ENCODE measurements around the gene GMDS.

The GMDS gene

DNA sequence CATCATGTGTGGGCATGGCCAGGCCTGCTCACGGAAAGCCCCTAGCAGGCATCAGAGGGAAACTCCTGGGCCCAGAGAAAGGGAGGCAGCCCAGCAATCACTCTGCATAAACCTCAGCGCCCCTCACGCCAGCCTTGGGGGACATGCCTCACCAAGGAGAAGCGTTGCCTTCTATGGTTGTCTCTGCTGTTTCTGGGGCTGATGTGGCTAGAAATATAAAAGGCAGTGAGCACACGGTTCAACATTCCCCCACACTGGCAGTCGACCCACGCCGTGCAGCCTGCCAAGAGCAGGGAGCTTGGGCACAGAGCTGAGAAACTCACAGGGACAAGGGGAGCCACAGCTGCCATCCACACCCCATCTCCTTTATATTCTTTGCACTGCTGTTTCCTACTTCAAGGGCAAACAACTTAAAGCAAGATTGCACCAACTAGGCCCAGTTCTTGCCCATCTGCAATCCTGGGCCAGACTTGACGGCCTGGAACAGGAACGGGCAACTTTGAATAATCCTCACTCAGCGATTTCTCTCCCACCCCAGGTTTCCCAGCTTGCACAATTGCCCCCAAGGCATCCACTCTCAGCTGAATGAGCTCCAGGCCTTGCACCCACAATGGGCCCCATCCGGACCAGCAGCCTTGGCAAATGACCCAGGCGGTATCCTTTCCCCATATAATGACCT lies 671.2 kb downstream of the GMDS start:
- ATAC-seq: no peak

More for the DNA sequence above, 671.2 kb downstream of the GMDS start:
- TF ChIP-seq BACH2 (CRISPR knock-in tag; IDR thresholded peaks at IDR 0.05; ENCODE audit: borderline replicate concordance) (no peak), PPARA (CRISPR knock-in tag; IDR thresholded peaks at IDR 0.05; ENCODE audit: borderline replicate concordance) (no peak), OSR1 (CRISPR knock-in tag; IDR thresholded peaks at IDR 0.05) (no peak), ZNF70 (CRISPR knock-in tag; IDR thresholded peaks at IDR 0.05) (no peak), CSDC2 (CRISPR knock-in tag; IDR thresholded peaks at IDR 0.05) (no peak), ARNTL (CRISPR knock-in tag; IDR thresholded peaks at IDR 0.05; ENCODE audit: borderline replicate concordance, low read depth) (no peak)
- TF ChIP-seq, protein P1, sequence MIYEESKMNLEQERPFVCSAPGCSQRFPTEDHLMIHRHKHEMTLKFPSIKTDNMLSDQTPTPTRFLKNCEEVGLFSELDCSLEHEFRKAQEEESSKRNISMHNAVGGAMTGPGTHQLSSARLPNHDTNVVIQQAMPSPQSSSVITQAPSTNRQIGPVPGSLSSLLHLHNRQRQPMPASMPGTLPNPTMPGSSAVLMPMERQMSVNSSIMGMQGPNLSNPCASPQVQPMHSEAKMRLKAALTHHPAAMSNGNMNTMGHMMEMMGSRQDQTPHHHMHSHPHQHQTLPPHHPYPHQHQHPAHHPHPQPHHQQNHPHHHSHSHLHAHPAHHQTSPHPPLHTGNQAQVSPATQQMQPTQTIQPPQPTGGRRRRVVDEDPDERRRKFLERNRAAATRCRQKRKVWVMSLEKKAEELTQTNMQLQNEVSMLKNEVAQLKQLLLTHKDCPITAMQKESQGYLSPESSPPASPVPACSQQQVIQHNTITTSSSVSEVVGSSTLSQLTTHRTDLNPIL (CRISPR knock-in tag; IDR thresholded peaks at IDR 0.05; ENCODE audit: low read depth): no peak
- TF ChIP-seq, protein P2, sequence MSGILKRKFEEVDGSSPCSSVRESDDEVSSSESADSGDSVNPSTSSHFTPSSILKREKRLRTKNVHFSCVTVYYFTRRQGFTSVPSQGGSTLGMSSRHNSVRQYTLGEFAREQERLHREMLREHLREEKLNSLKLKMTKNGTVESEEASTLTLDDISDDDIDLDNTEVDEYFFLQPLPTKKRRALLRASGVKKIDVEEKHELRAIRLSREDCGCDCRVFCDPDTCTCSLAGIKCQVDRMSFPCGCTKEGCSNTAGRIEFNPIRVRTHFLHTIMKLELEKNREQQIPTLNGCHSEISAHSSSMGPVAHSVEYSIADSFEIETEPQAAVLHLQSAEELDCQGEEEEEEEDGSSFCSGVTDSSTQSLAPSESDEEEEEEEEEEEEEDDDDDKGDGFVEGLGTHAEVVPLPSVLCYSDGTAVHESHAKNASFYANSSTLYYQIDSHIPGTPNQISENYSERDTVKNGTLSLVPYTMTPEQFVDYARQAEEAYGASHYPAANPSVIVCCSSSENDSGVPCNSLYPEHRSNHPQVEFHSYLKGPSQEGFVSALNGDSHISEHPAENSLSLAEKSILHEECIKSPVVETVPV (CRISPR knock-in tag; IDR thresholded peaks at IDR 0.05): no peak

All from SK-N-SH treated with all-trans-retinoic acid at 6 μM for 48 hours (cell line).